HL-60 (cell line): ENCODE results near the gene A1CF.

Source experiments
- DNase-seq, 2 experiments: peaks; one replicate each; pipeline ENCODE4 v3.0.0-alpha.2; 2010 to 2020; ENCODE audit warnings: low read depth in 1 of 2, low spot score in 1 of 2
- H3K27ac ChIP-seq: fragments of 250-450 bp; sonication (Bioruptor Pico); replicated peaks from 2 replicates; pipeline ENCODE4 v1.5.1; 2020; ENCODE audit warnings: mild to moderate bottlenecking, moderate library complexity
- H3K27me3 ChIP-seq: fragments of 250-450 bp; sonication (Bioruptor Pico); 2 replicates; pipeline ENCODE4 v1.5.1; 2021; ENCODE audit warnings: mild to moderate bottlenecking, moderate library complexity; ENCODE audit not compliant: insufficient read depth, poor library complexity, severe bottlenecking
- H3K4me3 ChIP-seq: replicated peaks from 2 replicates; pipeline ENCODE4 v1.5.1; 2011; ENCODE audit warnings: mild to moderate bottlenecking, control low read depth, low read length; ENCODE audit not compliant: insufficient read depth
- CTCF ChIP-seq: IDR thresholded peaks from one replicate; pipeline ENCODE4 v1.5.1; 2011; ENCODE audit warnings: low read length, control low read depth, inconsistent platforms; ENCODE audit not compliant: insufficient read depth
- GABPA ChIP-seq: IDR thresholded peaks from 2 replicates; pipeline ENCODE4 v1.6.1; 2012; ENCODE audit warnings: low read depth
- POLR2AphosphoS5 ChIP-seq: IDR thresholded peaks from 2 replicates; pipeline ENCODE4 v1.6.1; 2012; ENCODE audit warnings: low read depth
- REST ChIP-seq: IDR thresholded peaks from 2 replicates; pipeline ENCODE4 v1.6.1; 2012; ENCODE audit warnings: low read depth; ENCODE audit not compliant: insufficient replicate concordance
- SPI1 ChIP-seq: IDR thresholded peaks from 2 replicates; pipeline ENCODE4 v1.6.1; 2012; ENCODE audit warnings: low read depth, mild to moderate bottlenecking, borderline replicate concordance

A1CF gene

GRCh38 chr10:50837095-50837494 is 48.3 kb downstream of the A1CF start:
- Histone ChIP-seq H3K4me3 (no peak overlapping the region), H3K27me3 (no peaks in the 10 kb centered on the region), H3K27ac (no peak overlapping the region)
- DNase-seq, result no peak
- TF ChIP-seq POLR2AphosphoS5 (no peak), SPI1 (no peak), REST (no peak), CTCF (no peak), GABPA (no peak)

- no peaks in the 10 kb centered on the region for H3K27me3 ChIP-seq
- no peak for TF ChIP-seq REST
- TF ChIP-seq POLR2AphosphoS5, result no peak
- TF ChIP-seq CTCF, result no peak
- no peak for TF ChIP-seq GABPA
- no peak for TF ChIP-seq SPI1
- H3K27ac ChIP-seq, result no peak overlapping the region
- no peak overlapping the region for H3K4me3 ChIP-seq
- DNase-seq, result no peak
These were observed 53.2 kb downstream of the A1CF start for GRCh38 chr10:50832171-50832751.

- Histone ChIP-seq H3K27me3 (no peaks in the 10 kb centered on the region), H3K27ac (no peak overlapping the region), H3K4me3 (no peak overlapping the region)
- TF ChIP-seq GABPA, result no peak
- no peak for TF ChIP-seq POLR2AphosphoS5
- TF ChIP-seq SPI1, result no peak
- TF ChIP-seq REST, result no peak
- no peak for TF ChIP-seq CTCF
- DNase-seq, result no peak
These were observed 55.4 kb downstream of the A1CF start for GRCh38 chr10:50830066-50830465.
